ENCODE results near the gene TPH2.

DNA sequence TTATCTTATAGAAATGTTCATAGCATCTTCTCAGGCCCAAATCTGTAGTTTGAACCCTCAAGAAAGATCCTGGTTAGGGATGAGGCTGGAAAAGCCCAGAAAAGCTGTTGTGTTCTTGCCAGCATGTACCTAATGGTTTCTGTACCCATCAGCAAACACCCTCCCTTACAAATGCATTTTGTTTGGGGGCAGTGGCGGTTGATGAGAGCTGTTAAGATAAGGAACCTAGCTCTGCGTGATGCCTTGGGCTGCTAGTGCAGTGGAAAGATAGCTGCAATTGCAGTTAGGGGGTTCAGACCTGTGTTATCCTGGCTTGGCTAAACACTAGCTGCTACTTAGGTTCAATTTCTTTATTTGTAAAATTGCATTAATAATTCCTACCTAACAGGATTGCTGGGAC lies 3.6 kb downstream of the TPH2 start:
- TF ChIP-seq, protein P1, sequence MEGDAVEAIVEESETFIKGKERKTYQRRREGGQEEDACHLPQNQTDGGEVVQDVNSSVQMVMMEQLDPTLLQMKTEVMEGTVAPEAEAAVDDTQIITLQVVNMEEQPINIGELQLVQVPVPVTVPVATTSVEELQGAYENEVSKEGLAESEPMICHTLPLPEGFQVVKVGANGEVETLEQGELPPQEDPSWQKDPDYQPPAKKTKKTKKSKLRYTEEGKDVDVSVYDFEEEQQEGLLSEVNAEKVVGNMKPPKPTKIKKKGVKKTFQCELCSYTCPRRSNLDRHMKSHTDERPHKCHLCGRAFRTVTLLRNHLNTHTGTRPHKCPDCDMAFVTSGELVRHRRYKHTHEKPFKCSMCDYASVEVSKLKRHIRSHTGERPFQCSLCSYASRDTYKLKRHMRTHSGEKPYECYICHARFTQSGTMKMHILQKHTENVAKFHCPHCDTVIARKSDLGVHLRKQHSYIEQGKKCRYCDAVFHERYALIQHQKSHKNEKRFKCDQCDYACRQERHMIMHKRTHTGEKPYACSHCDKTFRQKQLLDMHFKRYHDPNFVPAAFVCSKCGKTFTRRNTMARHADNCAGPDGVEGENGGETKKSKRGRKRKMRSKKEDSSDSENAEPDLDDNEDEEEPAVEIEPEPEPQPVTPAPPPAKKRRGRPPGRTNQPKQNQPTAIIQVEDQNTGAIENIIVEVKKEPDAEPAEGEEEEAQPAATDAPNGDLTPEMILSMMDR (optimal IDR thresholded peaks at IDR 0.05 in 1 of 3, IDR thresholded peaks at IDR 0.05 in 1 of 3, conservative IDR thresholded peaks at IDR 0.05 in 1 of 3; ENCODE audit: extremely low read depth in 1 of 3, insufficient read depth in 2 of 3, low read length in 3 of 3): no peak
- no peak for TF ChIP-seq EZH2 (IDR thresholded peaks at IDR 0.05; ENCODE audit: low read length)

All from keratinocyte (primary cell).